ENCODE data around the gene CERS6. TPM values are rescaled to one million over a fixed set of nuclear protein-coding genes. Genes with fewer than 3 reads are reported as not detected.
A peak's percentile ranks its signal among the peaks of the same experiment; 100 is the strongest.

The CERS6 gene
- total and polyA plus RNA-seq, 10 of the 15 experiments (the other 5 are each of a cell fraction or from before 2014, with no cell fraction given) = 1.3 to 20.4 (median 14.1) TPM

- TF ChIP-seq TAF1 (IDR thresholded peaks at IDR 0.05; ENCODE audit: borderline replicate concordance, low read depth, low read length) = no peak
- no peak for TF ChIP-seq RAD21 (IDR thresholded peaks at IDR 0.05; ENCODE audit: insufficient read depth, low read depth, low read length)
- TF ChIP-seq ZBTB11 (CRISPR knock-in tag; IDR thresholded peaks at IDR 0.05) = no peak
- no peak for TF ChIP-seq SUZ12 (IDR thresholded peaks at IDR 0.05; ENCODE audit: unreplicated experiment)
- no peak for TF ChIP-seq IRF3 (IDR thresholded peaks at IDR 0.05)
- TF ChIP-seq ZNF207 (IDR thresholded peaks at IDR 0.05; ENCODE audit: borderline replicate concordance) = no peak
- TF ChIP-seq HSF1 (IDR thresholded peaks at IDR 0.05; ENCODE audit: low read depth, low read length) = no peak
- TF ChIP-seq EGR1 (IDR thresholded peaks at IDR 0.05; ENCODE audit: borderline replicate concordance in 1 of 2, low read depth in 2 of 2, low read length in 2 of 2) = no peak
- no peak for TF ChIP-seq RB1 (IDR thresholded peaks at IDR 0.05; ENCODE audit: borderline replicate concordance)
- no peak for TF ChIP-seq GATAD2B (conservative IDR thresholded peaks at IDR 0.05; ENCODE audit: low read depth)
- no peak for TF ChIP-seq CHD2 (IDR thresholded peaks at IDR 0.05; ENCODE audit: borderline replicate concordance, low read depth, low read length)
- TF ChIP-seq YY1 (IDR thresholded peaks at IDR 0.05; ENCODE audit: low read depth, low read length) = no peak
- TF ChIP-seq POLR2AphosphoS2 (IDR thresholded peaks at IDR 0.05; ENCODE audit: low read depth, low read length) = no peak
- TF ChIP-seq NFIC (IDR thresholded peaks at IDR 0.05; ENCODE audit: low read depth, low read length) = peak; percentile 85
- no peak for TF ChIP-seq RELA (IDR thresholded peaks at IDR 0.05; ENCODE audit: borderline replicate concordance, partially characterized antibody)
- peak; percentile 64 for TF ChIP-seq MEF2B (IDR thresholded peaks at IDR 0.05; ENCODE audit: partially characterized antibody, poor library complexity, severe bottlenecking)
- no peak for TF ChIP-seq SP1 (IDR thresholded peaks at IDR 0.05; ENCODE audit: low read depth, low read length)
- no peak for TF ChIP-seq KDM1A (IDR thresholded peaks at IDR 0.05; ENCODE audit: borderline replicate concordance)
- no peak for TF ChIP-seq ELK1 (IDR thresholded peaks at IDR 0.05; ENCODE audit: low read depth, low read length)
- TF ChIP-seq MYC (IDR thresholded peaks at IDR 0.05; ENCODE audit: insufficient read depth, insufficient read length, insufficient replicate concordance, low read length, severe bottlenecking) = no peak
- TF ChIP-seq NRF1 (conservative IDR thresholded peaks at IDR 0.05; ENCODE audit: low read depth, low read length) = no peak
- no peak for TF ChIP-seq ZZZ3 (IDR thresholded peaks at IDR 0.05; ENCODE audit: control insufficient read depth, insufficient read length, low read depth)
Observed at GRCh38 chr2:168469281-168469988, 13.4 kb downstream of the CERS6 start (continued).

Data from GM12878 (cell line).